HG03045 (cell line): ENCODE data around the gene TMPRSS13.

Experiments used
- ATAC-seq: cut with Tn5 transposase; IDR thresholded peaks from one replicate; pipeline ENCODE4 v1.9.1; 2021; ENCODE audit warnings: mild to moderate bottlenecking, moderate library complexity; ENCODE audit not compliant: unreplicated experiment

TMPRSS13 gene

DNA sequence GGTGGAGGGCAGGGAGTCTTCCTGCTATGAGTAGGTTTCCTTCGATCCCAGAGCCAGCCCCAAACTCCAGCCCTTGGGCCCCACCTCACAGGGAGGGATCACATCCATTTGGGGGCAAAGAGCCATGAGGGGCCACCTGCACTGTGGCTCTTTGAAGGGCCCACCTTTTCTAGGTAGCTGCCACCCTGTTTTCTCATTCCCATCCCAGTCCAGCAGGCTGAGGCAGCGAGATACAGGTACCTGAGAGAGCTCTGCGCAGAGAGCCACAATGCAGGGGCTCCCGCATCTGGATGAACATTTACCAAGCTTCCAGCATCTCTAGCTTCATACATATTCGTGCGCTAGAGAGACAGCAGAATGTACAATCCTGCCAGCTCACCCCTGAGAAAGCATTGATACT, 69.1 kb downstream of the TMPRSS13 start:
- ATAC-seq, result no peak

GRCh38 chr11:117859488-117860112, 69.6 kb downstream of the TMPRSS13 start:
- ATAC-seq, result no peak

GRCh38 chr11:117859061-117859460, 70.1 kb downstream of the TMPRSS13 start:
- no peak for ATAC-seq

DNA sequence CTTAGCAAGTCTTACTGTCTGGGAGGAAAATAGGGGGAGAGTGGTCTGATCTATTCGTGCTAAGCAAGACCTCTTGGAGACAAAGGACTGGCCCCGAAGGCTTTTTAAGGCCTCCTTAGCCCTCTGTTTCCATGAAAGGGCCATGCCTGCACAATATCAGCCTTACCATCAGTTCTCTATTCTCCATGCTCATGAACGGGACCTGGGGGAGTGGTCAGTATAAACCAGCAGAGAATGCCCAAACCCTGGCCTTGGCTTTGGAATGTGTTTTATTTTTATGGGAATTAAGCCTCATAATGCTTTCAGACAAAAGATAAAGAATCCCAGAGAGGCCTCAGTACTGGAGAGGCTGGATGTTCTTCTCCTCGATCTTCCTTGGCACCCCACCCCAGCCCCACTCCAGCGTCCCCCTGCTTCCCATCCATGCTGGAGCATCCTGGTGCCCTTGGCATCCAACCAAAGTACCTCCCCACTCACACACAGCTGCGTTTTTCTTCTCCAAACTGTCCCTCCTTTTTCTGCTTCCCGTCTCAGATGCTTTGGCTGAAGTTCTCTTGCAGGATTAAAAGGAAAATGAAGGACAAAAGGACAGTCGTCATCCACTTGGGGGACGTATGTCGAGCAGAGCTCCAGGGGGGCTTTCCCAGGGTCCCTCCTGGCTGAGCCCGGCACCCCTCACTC, 71.3 kb downstream of the TMPRSS13 start:
- no peak for ATAC-seq

DNA sequence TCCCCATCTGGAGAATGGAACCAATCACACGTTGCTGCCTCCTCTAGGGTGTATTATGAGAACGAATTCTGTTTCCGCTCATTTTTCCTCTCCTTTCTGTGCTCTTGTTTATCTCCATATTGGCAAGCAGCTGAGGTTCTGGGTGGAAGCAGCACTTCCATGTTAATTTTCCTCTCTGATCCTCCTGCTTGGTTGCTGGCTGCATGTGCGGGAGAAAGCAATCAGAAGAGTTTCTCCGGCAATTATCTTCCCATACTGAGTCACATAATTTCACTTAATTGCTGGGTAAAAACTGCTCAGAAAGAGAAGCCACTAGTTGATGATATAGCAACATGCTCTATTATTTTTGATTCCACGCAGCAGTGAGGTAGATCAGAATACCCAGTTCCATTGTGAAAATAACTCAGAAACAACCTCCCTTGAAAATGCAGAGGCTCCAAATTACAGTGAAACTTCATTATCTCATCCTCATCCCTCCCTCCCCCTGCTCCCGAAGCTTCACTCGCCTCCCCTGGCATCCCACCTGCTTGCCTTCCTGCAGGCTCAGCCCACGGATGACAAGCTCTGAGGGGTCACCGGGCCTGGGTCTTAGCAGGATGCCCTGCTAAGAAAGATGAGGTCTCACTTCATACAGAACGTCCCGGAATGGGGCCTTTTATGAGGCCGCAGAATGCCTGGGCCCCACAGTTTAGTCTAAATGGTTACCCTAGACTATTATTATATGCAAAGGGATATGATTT, 73.1 kb downstream of the TMPRSS13 start:
- ATAC-seq, result no peak

- ATAC-seq, result no peak
Measured at GRCh38 chr11:117855186-117855845, 73.9 kb downstream of the TMPRSS13 start.

DNA sequence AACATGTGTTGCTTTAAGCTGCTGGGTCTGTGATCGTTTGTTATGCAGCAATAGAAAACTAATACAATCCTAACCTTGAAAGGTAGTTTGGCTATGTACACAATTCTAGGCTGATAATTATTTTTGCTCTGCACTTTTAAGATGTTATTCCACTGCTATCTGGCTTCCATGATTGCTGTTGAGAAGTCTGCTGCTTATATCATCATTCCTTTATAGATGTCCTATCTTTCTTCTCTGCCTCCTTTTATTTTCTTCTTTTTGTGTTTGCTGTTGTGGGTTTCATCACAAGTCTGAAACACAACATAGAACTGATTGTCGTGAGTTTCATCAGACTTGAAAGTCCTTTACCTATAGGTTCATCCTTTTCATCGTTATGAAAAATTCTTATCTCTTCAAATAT, 76.9 kb downstream of the TMPRSS13 start:
- ATAC-seq, result no peak

GRCh38 chr11:117851852-117852251, 77.3 kb downstream of the TMPRSS13 start:
- ATAC-seq, result no peak

DNA sequence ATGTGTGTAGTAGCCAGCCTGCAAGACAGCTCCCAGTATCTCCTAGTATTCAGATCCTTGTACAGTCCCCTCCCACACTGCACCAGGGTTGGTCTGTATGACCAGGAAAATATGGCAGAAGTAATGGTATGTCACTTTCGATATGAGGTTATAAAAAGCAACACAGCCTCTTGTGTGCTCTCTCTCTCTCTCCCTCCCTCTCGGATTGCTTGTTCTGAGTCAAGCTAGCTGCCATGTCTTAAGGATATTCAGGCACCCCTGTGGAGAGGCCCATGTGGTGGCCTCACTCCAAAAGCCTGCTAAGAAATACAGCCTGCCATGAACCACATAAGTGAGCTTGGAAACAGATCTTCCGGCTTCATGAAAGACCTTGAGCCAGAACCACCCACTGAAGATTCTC, 78.1 kb downstream of the TMPRSS13 start:
- no peak for ATAC-seq
